Occipital lobe (tissue), 3 donors: ENCODE data around the gene MBD6. TPM values are rescaled to one million over a fixed set of nuclear protein-coding genes. Genes with fewer than 3 reads are reported as not detected.

Experiments used
- DNase-seq: peaks from one replicate; lab custom pipeline; 2025; lab: John Stamatoyannopoulos, UW
- small RNA-seq: library from RNA; depleted of rRNA; stranded (forward); fragments of <200 nt; gene quantifications from one replicate; pipeline ENCODE3, GENCODE V24; 2014
- total RNA-seq: library from RNA; depleted of rRNA; stranded (reverse); fragments of >200 nt; gene quantifications from one replicate; pipeline ENCODE4 v1.2.3, GENCODE V29; 2014

MBD6 gene
- total RNA-seq, 1 donor from 2014 or later: 2.0 TPM

GRCh38 chr12:57577981-57578758 lies 55.5 kb downstream of the MBD6 start:
- DNase-seq: no peak

GRCh38 chr12:57579011-57579410 lies 56.4 kb downstream of the MBD6 start:
- DNase-seq: no peak

Small RNA genes lying within 50 kb of the gene (small RNA-seq; reads per million reads assigned to genes)
- not detected for gene MIR616

Other genes with a start within 250 kb of the MBD6 start
- gene R3HDM2, start 91.8 kb upstream of the MBD6 start, total RNA-seq: 21.7 TPM
- gene INHBC, start 88.0 kb upstream of the MBD6 start, total RNA-seq: not detected
- not detected for gene INHBE, start 67.5 kb upstream of the MBD6 start, total RNA-seq
- gene GLI1, start 63.0 kb upstream of the MBD6 start, total RNA-seq: 0.16 TPM
- gene ARHGAP9, start 43.0 kb upstream of the MBD6 start, total RNA-seq: 0.94 TPM
- 65.2 TPM for gene MARS1, start 34.8 kb upstream of the MBD6 start, total RNA-seq
- gene DDIT3, start 2.3 kb upstream of the MBD6 start, total RNA-seq: 5.3 TPM
- gene DCTN2, start 24.4 kb downstream of the MBD6 start, total RNA-seq: 103 TPM
- gene KIF5A, start 27.2 kb downstream of the MBD6 start, total RNA-seq: 50.2 TPM
- 13.6 TPM for gene PIP4K2C, start 68.4 kb downstream of the MBD6 start, total RNA-seq
- 44.5 TPM for gene DTX3, start 82.0 kb downstream of the MBD6 start, total RNA-seq
- 49.4 TPM for gene ARHGEF25, start 88.6 kb downstream of the MBD6 start, total RNA-seq
- gene B4GALNT1, start 110.4 kb downstream of the MBD6 start, total RNA-seq: 45.2 TPM
- 90.0 TPM for gene OS9, start 171.3 kb downstream of the MBD6 start, total RNA-seq
- 25.6 TPM for gene AGAP2, start 215.9 kb downstream of the MBD6 start, total RNA-seq
- 41.0 TPM for gene TSPAN31, start 222.2 kb downstream of the MBD6 start, total RNA-seq
- 59.0 TPM for gene CDK4, start 229.5 kb downstream of the MBD6 start, total RNA-seq
- gene MARCHF9, start 232.3 kb downstream of the MBD6 start, total RNA-seq: 15.9 TPM
- not detected for gene CYP27B1, start 244.3 kb downstream of the MBD6 start, total RNA-seq
- 0.94 TPM for gene METTL1, start 249.3 kb downstream of the MBD6 start, total RNA-seq
- 2.2 TPM for gene EEF1AKMT3, start 249.8 kb downstream of the MBD6 start, total RNA-seq